ENCODE data around the gene HTR3C. TPM values are rescaled to one million over a fixed set of nuclear protein-coding genes. Genes with fewer than 3 reads are reported as not detected.

The HTR3C gene
- total RNA-seq (2021) (not detected in 2 replicates), Bru-seq, nascent RNA (not detected), BruChase-seq, experiment 1, labeled RNA remaining after a 2-hour chase (not detected), BruChase-seq, experiment 2, labeled RNA remaining after a 6-hour chase (not detected)
- long read RNA-seq = 0 reads

GRCh38 chr3:184052767-184053166 lies at the start of gene HTR3C:
HTR3C (plus strand) TSS chr3:184053047; CDS start chr3:184053081, 34 bp downstream.
- Histone ChIP-seq H3K36me3 (ENCODE audit: insufficient read depth, low read length, poor library complexity, severe bottlenecking) (no peaks in the 10 kb centered on the region), H3K4me3 (ENCODE audit: low read depth, low read length, poor library complexity, severe bottlenecking) (no peak within 1 kb of the TSS), H3K9me3 (ENCODE audit: low read depth, low read length, poor library complexity, severe bottlenecking) (no peaks in the 10 kb centered on the region), H3K27me3 (replicated peaks; ENCODE audit: insufficient read depth, low read depth, low read length, poor library complexity) (peaks cover 22% of the 10 kb centered on the region), H3K4me1 (ENCODE audit: insufficient read depth, low read length, poor library complexity, severe bottlenecking) (no peaks in the 10 kb centered on the region), H3K27ac (ENCODE audit: low read depth, low read length, poor library complexity, severe bottlenecking) (no peak within 1 kb of the TSS)
- POLR2A ChIA-PET (ENCODE audit: low non-redundant PET) = no interaction called here
- no peak for DNase-seq (ENCODE audit: low spot score)
- intact Hi-C loops (cut with micrococcal nuclease; ENCODE audit: unreplicated experiment) = no loop called here
- TF ChIP-seq EZH2 (IDR thresholded peaks at IDR 0.05; ENCODE audit: borderline replicate concordance, low read depth, low read length, poor library complexity, severe bottlenecking) (no peak), CTCF (conservative IDR thresholded peaks at IDR 0.05; ENCODE audit: low read depth, low read length) (no peak)
- CTCF ChIA-PET = no interaction called here
- no TSS peak for BruUV-seq (replicated peaks)

GRCh38 chr3:184003187-184003967 lies 49.5 kb upstream of the HTR3C start:
- H3K9me3 ChIP-seq (ENCODE audit: low read depth, low read length, poor library complexity, severe bottlenecking) = no peaks in the 10 kb centered on the region
- no peak overlapping the region for H3K27ac ChIP-seq (ENCODE audit: low read depth, low read length, poor library complexity, severe bottlenecking)
- DNase-seq (ENCODE audit: low spot score) = no peak
- H3K27me3 ChIP-seq (replicated peaks; ENCODE audit: insufficient read depth, low read depth, low read length, poor library complexity) = no peaks in the 10 kb centered on the region
- peaks cover 14% of the 10 kb centered on the region for H3K4me1 ChIP-seq (ENCODE audit: insufficient read depth, low read length, poor library complexity, severe bottlenecking)
- ChIA-PET POLR2A (ENCODE audit: low non-redundant PET) (no interaction called here), CTCF (no interaction called here)
- no peak overlapping the region for H3K4me3 ChIP-seq (ENCODE audit: low read depth, low read length, poor library complexity, severe bottlenecking)
- intact Hi-C loops (cut with micrococcal nuclease; ENCODE audit: unreplicated experiment) = no loop called here
- TF ChIP-seq CTCF (conservative IDR thresholded peaks at IDR 0.05; ENCODE audit: low read depth, low read length) = no peak
- TF ChIP-seq EZH2 (IDR thresholded peaks at IDR 0.05; ENCODE audit: borderline replicate concordance, low read depth, low read length, poor library complexity, severe bottlenecking) = no peak
- BruUV-seq (replicated peaks) = no TSS peak
- H3K36me3 ChIP-seq (ENCODE audit: insufficient read depth, low read length, poor library complexity, severe bottlenecking) = peaks cover 3% of the 10 kb centered on the region

GRCh38 chr3:184004476-184004875 lies 48.4 kb upstream of the HTR3C start:
- Histone ChIP-seq H3K4me3 (ENCODE audit: low read depth, low read length, poor library complexity, severe bottlenecking) (no peak overlapping the region), H3K9me3 (ENCODE audit: low read depth, low read length, poor library complexity, severe bottlenecking) (no peaks in the 10 kb centered on the region), H3K36me3 (ENCODE audit: insufficient read depth, low read length, poor library complexity, severe bottlenecking) (peaks cover 3% of the 10 kb centered on the region), H3K27me3 (replicated peaks; ENCODE audit: insufficient read depth, low read depth, low read length, poor library complexity) (no peaks in the 10 kb centered on the region), H3K4me1 (ENCODE audit: insufficient read depth, low read length, poor library complexity, severe bottlenecking) (peaks cover 14% of the 10 kb centered on the region), H3K27ac (ENCODE audit: low read depth, low read length, poor library complexity, severe bottlenecking) (no peak overlapping the region)
- BruUV-seq (replicated peaks) = no TSS peak
- DNase-seq (ENCODE audit: low spot score) = no peak
- TF ChIP-seq CTCF (conservative IDR thresholded peaks at IDR 0.05; ENCODE audit: low read depth, low read length) (no peak), EZH2 (IDR thresholded peaks at IDR 0.05; ENCODE audit: borderline replicate concordance, low read depth, low read length, poor library complexity, severe bottlenecking) (no peak)
- intact Hi-C loops (cut with micrococcal nuclease; ENCODE audit: unreplicated experiment) = no loop called here
- POLR2A ChIA-PET (ENCODE audit: low non-redundant PET) = no interaction called here
- CTCF ChIA-PET = no interaction called here

Data from A673 (cell line).